Heart left ventricle (tissue), 13 donors: ENCODE measurements around the gene OR6K2.

ENCODE experiments used
- POLR2A ChIP-seq, 2 donors: fragments of 450-650 bp; IDR thresholded peaks; one replicate each; pipeline ENCODE4 v1.6.1; 2017; ENCODE audit warnings: antibody characterized with exemption in 2 of 2, mild to moderate bottlenecking in 2 of 2, moderate library complexity in 2 of 2
- TF ChIP-seq, protein P1 (sequence below), 12 donors: fragments of 200-600 bp; sonication (generic) in 4 of 12; IDR thresholded peaks; one replicate each; pipeline versions ENCODE4 v1.5.0 to v1.8.0; 2018 to 2022; ENCODE audit warnings: antibody characterized with exemption in 12 of 12, mild to moderate bottlenecking in 5 of 12
- donor health status: ischemic (EF 13 %, LVEDD 7.1; RV severe dilation, severe dysfunction).
- donor health status: DM: no; HTN: yes; CAD: no.
- donor health status: DM: no; HTN: no; CAD: no.
- donor health status: ischemic (EF 25% LVEDD 6.9; RV normal size, moderate dysfunction).
- donor health status: ischemic (EF 25% LVEDD 5.7; RV mildly dilated, moderate dysfunction).
- donor health status: ischemic (EF 35%, LVEDD 5.7; RV mildly dilated, moderate dysfunction).
- donor health status: nonischemic (EF 11% LVEDD 7.7; RV severe dilation, severe dysfunction).
- donor health status: DM: yes; HTN: yes; CAD: no.
- donor health status: PGD.
- donor health status: ischemic (EF 29% LVEDD 5.4; RV normal size, mild dysfunction).
- donor health status: nonischemic (EF 23%, LVEDD 6.1; RV moderate dilation, normal function).

DNA sequence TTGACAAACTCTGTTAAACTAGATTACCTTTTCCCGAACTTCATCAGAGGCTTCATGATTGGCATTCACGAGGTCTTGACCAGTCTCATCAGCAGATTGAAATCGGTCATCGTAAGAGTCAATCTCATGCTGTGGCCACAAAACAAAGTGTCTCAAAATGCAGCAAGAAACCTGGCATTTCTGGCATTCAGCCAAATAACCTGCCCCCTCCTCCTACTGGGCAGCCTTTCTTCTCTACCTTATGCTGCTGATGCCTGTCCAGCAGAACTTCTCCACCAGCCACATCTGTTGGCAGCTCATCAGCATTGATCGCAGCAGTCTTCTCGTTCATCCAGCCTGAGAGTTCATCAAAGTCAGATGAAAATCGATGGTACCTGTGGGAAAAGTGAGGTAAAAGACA is 26.1 kb downstream of the OR6K2 start:
- TF ChIP-seq POLR2A (IDR thresholded peaks at IDR 0.05): no peak
- TF ChIP-seq, protein P1, sequence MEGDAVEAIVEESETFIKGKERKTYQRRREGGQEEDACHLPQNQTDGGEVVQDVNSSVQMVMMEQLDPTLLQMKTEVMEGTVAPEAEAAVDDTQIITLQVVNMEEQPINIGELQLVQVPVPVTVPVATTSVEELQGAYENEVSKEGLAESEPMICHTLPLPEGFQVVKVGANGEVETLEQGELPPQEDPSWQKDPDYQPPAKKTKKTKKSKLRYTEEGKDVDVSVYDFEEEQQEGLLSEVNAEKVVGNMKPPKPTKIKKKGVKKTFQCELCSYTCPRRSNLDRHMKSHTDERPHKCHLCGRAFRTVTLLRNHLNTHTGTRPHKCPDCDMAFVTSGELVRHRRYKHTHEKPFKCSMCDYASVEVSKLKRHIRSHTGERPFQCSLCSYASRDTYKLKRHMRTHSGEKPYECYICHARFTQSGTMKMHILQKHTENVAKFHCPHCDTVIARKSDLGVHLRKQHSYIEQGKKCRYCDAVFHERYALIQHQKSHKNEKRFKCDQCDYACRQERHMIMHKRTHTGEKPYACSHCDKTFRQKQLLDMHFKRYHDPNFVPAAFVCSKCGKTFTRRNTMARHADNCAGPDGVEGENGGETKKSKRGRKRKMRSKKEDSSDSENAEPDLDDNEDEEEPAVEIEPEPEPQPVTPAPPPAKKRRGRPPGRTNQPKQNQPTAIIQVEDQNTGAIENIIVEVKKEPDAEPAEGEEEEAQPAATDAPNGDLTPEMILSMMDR (IDR thresholded peaks at IDR 0.05): no peak
